Measurements from ENCODE around the gene FOXP3.

GRCh38 chrX:49269767-49270248, 5.3 kb upstream of the FOXP3 start, which contains the start of gene PPP1R3F:
- TF ChIP-seq CTCF (IDR thresholded peaks at IDR 0.05), result no peak
- TF ChIP-seq EZH2phosphoT487 (IDR thresholded peaks at IDR 0.05), result no peak
- no peak for TF ChIP-seq EZH2 (IDR thresholded peaks at IDR 0.05)

All from neural progenitor cell (in vitro differentiated cells).